ENCODE data around the gene CBY1.

DNA sequence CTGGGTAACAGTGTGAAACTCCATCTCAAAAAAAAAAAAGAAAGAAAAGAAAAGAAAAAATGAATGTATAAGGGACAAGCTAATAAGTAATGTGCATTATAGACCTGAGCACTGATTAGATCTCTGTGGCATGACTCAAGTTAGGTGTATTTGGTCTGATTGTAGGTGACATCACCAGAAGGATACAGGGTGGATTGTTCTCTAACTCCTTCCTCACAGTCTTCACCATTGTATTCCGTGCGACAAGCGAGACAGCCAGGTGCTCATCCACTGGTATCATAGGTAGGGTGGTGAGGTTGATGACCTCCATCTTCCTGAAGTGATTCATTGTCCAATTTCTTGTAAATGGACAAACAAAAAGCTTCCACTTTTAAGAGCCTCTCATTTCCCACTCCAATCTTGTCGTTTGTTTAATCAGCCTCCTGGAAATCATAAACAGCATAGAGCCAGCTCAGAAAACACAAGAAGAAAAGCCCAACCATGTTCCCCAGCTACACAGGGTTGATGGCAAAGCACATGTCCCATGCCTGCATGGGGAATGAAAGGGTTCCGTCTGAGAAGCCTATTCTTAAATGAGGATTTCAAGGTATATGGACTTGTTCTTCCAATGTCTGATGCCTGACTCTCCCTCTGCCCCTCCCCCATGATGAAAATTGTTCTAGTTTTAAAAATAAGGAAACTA, 6.5 kb upstream of the CBY1 start:
- TF ChIP-seq, protein P1, sequence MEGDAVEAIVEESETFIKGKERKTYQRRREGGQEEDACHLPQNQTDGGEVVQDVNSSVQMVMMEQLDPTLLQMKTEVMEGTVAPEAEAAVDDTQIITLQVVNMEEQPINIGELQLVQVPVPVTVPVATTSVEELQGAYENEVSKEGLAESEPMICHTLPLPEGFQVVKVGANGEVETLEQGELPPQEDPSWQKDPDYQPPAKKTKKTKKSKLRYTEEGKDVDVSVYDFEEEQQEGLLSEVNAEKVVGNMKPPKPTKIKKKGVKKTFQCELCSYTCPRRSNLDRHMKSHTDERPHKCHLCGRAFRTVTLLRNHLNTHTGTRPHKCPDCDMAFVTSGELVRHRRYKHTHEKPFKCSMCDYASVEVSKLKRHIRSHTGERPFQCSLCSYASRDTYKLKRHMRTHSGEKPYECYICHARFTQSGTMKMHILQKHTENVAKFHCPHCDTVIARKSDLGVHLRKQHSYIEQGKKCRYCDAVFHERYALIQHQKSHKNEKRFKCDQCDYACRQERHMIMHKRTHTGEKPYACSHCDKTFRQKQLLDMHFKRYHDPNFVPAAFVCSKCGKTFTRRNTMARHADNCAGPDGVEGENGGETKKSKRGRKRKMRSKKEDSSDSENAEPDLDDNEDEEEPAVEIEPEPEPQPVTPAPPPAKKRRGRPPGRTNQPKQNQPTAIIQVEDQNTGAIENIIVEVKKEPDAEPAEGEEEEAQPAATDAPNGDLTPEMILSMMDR (IDR thresholded peaks at IDR 0.05; ENCODE audit: extremely low read depth in 1 of 2, insufficient read depth in 1 of 2, low read depth in 1 of 2, low read length in 2 of 2): no peak
- TF ChIP-seq POLR2A (IDR thresholded peaks at IDR 0.05; ENCODE audit: low read depth, low read length): no peak
- TF ChIP-seq, protein P2, sequence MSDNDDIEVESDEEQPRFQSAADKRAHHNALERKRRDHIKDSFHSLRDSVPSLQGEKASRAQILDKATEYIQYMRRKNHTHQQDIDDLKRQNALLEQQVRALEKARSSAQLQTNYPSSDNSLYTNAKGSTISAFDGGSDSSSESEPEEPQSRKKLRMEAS (IDR thresholded peaks at IDR 0.05; ENCODE audit: insufficient read depth, insufficient read length): no peak
- TF ChIP-seq POLR2AphosphoS5 (IDR thresholded peaks at IDR 0.05; ENCODE audit: insufficient read depth, low read depth, low read length): no peak
- TF ChIP-seq MYC (IDR thresholded peaks at IDR 0.05; ENCODE audit: low read depth, low read length): no peak
- no peak for TF ChIP-seq EZH2 (IDR thresholded peaks at IDR 0.05; ENCODE audit: borderline replicate concordance, low read depth, low read length, severe bottlenecking)
- TF ChIP-seq FOS (IDR thresholded peaks at IDR 0.05; ENCODE audit: borderline replicate concordance, insufficient read depth, low read length): no peak
- no peak for TF ChIP-seq JUN (IDR thresholded peaks at IDR 0.05; ENCODE audit: borderline replicate concordance, insufficient read depth, insufficient read length, low read depth)
